ENCODE results near the gene HTRA2.

The HTRA2 gene

GRCh38 chr2:74536166-74536950 lies 6.6 kb downstream of the HTRA2 start:
- no peak for DNase-seq

- no peak for DNase-seq
These were observed 7.4 kb downstream of the HTRA2 start for GRCh38 chr2:74537140-74537539.

- DNase-seq: no peak
These were observed 9.2 kb downstream of the HTRA2 start for GRCh38 chr2:74538881-74539339.

GRCh38 chr2:74540291-74540690 lies 10.6 kb downstream of the HTRA2 start:
- DNase-seq: no peak

- no peak for DNase-seq
These were observed 13.2 kb downstream of the HTRA2 start for GRCh38 chr2:74542978-74543377.

GRCh38 chr2:74544634-74545033 lies 14.9 kb downstream of the HTRA2 start:
- DNase-seq: no peak

GRCh38 chr2:74546004-74546403 lies 16.3 kb downstream of the HTRA2 start:
- DNase-seq: no peak

- no peak for DNase-seq
These were observed 18.7 kb downstream of the HTRA2 start for GRCh38 chr2:74548285-74548899.

- DNase-seq: peak; percentile 79
These were observed 19.4 kb downstream of the HTRA2 start for GRCh38 chr2:74548900-74549826.

GRCh38 chr2:74550231-74550630 lies 20.5 kb downstream of the HTRA2 start:
- DNase-seq: no peak

- DNase-seq: no peak
These were observed 21.8 kb downstream of the HTRA2 start for GRCh38 chr2:74551530-74551929.

- DNase-seq: no peak
These were observed 22.5 kb downstream of the HTRA2 start for GRCh38 chr2:74551942-74552913.

- peak; percentile 69 for DNase-seq
These were observed 23.4 kb downstream of the HTRA2 start for GRCh38 chr2:74552914-74553811.

GRCh38 chr2:74553892-74554819 lies 24.4 kb downstream of the HTRA2 start, which contains the start of the genes DOK1 and LOXL3:
Gene DOK1, plus strand, starts transcription at chr2:74554720. Its CDS starts 35 bp downstream, at chr2:74554755.
Gene LOXL3, minus strand, starts transcription at chr2:74553942. Its CDS starts 1,308 bp downstream, at chr2:74552634.
- DNase-seq: peak; percentile 94

GRCh38 chr2:74554820-74555531 lies 25.2 kb downstream of the HTRA2 start:
- peak; percentile 90 for DNase-seq

GRCh38 chr2:74555610-74556103 lies 25.9 kb downstream of the HTRA2 start:
- no peak for DNase-seq

- no peak for DNase-seq
These were observed 26.4 kb downstream of the HTRA2 start for GRCh38 chr2:74556159-74556558.

GRCh38 chr2:74556831-74557370 lies 27.2 kb downstream of the HTRA2 start:
- DNase-seq: no peak

Measured in right kidney (tissue), 1 donor.